HL-60/S4 treated with phorbol 12-myristate 13-acetate at 8.2 ng/mL for 4 days and 3 days (cell line): ENCODE measurements around the gene DENND1A.
"Not testable (repeated sequence)": the region's sequence is repeated elsewhere in the genome, so short reads cannot be mapped to it uniquely, and the experiment has no call there.

ENCODE experiments used
- in situ Hi-C: fragments of 300-500 bp; cut with MboI; formaldehyde crosslinking; loops from 2 replicates; pipeline ENCODE4 v1.15.0; 2022; ENCODE audit warnings: low sequenced_read_pairs

DENND1A gene

GRCh38 chr9:123636805-123637204 lies 293.1 kb downstream of the DENND1A start:
- in situ Hi-C loops, result not testable (repeated sequence)

DNA sequence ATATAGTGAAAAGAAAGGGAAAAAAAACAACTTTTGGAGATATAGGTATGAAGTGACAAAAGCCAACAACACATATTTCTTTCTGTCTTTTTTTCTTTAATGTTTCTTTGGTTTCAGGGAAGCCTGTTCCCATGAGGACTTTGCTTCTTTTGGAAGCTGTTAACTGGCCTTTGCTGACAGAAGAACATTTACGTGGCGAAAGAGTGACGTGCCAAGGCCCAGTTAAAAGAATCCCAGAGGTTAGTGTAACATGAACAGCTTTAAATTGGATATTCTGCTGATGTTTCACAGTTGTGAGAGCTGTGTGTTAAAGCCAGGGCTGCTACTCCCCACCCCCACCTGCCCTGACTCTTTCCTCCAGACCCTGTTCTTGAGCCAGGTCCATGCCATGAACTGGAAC lies 298.1 kb downstream of the DENND1A start:
- in situ Hi-C loops, result no loop called here

DNA sequence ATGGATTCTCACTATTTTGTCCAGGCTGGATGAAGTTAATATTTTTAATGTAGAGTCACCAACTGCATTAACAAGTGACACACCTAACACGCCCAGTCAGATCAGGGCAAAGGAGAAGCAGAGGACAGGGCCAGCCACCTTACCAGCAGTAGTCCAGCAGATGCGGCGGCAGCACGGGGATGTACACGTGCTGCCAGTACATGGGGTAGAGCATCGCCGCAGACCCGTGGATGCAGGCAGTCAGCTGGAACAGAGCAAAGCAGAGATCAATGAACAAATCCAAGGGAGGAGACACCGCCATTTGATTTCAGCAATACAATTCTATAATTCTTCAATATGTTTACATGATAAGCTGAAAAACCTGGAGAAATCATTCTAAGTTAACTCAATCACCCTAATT lies 299.7 kb downstream of the DENND1A start:
- in situ Hi-C loops, result no loop called here

- in situ Hi-C loops, result no loop called here
These were observed 300.4 kb downstream of the DENND1A start for GRCh38 chr9:123629531-123629930.

GRCh38 chr9:123622711-123623241 lies 307.1 kb downstream of the DENND1A start:
- in situ Hi-C loops, result no loop called here

GRCh38 chr9:123620239-123620638 lies 309.7 kb downstream of the DENND1A start:
- in situ Hi-C loops, result no loop called here

- in situ Hi-C loops, result no loop called here
These were observed 311.8 kb downstream of the DENND1A start for GRCh38 chr9:123617952-123618678.

DNA sequence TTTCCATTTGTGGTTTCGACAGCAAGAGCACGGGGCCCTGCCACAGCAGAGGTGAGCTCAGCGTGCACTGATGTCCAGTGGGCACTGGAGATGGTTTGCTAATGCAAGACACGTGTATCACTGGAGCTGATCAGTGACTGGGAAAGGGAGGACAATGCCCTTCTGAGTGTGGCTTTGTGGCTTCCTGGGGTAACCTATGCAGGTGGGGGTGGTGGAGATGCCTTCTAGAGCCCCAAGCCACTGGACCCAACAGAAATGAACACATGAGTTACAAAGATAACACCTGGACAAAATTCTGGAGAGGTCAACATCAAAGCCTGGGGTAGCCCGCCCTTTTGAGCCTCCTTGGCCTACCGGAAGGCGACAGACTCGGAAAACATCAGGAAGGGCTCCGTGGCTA lies 312.6 kb downstream of the DENND1A start:
- in situ Hi-C loops, result no loop called here

GRCh38 chr9:123616707-123617106 lies 313.2 kb downstream of the DENND1A start:
- in situ Hi-C loops, result no loop called here

GRCh38 chr9:123615381-123615780 lies 314.5 kb downstream of the DENND1A start:
- in situ Hi-C loops, result no loop called here

- in situ Hi-C loops, result no loop called here
These were observed 315.3 kb downstream of the DENND1A start for GRCh38 chr9:123614306-123615263.

- in situ Hi-C loops, result no loop called here
These were observed 318.7 kb downstream of the DENND1A start for GRCh38 chr9:123611226-123611625.

DNA sequence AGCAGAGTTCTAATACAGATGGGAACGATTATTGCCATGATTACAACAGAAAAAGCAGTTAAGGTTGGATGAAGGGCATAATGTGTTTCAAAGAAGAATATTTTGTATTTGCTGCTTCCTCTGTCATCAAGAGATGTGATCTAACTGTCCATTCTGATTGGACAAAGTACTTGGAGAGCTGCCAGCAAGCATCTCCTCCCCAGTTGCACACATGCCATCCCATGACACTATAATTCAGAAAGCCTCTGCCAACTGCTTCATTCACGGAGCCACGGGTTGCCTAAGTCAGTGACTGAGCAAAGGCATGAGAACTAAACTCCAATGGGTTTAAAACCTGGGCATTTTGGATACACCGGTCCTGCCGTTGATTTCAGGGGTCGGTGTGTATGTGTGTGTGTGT lies 320.1 kb downstream of the DENND1A start:
- in situ Hi-C loops, result no loop called here

- in situ Hi-C loops, result no loop called here
These were observed 321.8 kb downstream of the DENND1A start for GRCh38 chr9:123608104-123608503.

DNA sequence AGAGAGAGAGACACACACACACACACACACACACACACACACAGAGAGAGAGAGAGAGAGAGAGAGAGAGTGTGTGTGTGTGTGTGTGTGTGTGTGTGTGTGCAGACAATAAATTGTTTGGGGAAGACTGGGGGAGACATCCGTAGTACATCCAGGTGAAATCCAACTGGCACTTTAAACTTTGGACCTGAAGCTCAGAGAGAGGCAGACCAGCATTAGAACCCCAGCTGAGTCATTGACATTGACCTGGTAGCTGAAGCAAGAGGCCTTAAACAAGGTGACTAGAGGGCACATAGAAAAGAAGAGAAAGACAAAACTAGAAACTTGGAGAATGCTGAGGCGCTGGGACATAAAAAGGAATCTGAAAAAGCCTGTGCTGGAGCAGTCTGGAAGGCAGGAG lies 322.4 kb downstream of the DENND1A start:
- in situ Hi-C loops, result no loop called here

DNA sequence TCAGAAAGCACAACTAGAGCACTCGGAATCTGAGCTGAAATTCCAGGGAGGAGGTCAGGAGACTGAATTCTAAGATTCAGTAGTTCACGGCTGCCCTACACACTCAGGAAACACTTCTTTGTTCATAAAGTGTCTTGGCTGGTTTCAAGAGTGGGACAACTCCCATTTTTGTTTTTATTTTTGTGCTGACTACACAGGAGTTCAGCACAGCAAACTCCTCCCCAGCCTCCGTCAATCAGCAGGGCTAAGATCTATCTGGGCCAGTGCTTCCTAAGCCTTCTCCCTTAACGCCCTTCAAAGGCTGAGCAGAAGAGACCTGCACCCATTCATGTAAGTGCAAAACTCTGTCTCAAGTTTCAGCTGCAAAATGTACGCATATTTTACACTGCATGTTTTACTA lies 323.8 kb downstream of the DENND1A start:
- in situ Hi-C loops, result no loop called here

DNA sequence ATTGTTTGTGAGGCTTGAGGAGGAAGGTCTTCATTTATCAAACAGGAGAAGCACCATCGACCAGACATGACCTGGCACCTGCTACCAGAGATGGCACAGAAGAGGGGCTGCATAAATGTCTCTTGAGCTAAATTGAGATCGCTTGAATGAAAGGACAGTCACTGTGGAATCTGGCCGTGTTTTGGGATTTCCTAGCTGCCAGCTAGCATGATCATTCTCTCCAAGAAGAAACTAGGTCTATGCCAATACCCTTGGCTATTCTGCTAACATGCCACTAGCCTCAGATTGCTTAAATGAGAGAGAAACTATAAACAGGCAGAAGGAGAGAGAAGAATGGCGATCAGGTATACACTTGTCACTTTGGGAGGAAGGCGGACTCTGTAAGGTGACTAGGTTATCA lies 324.6 kb downstream of the DENND1A start:
- in situ Hi-C loops, result no loop called here

DNA sequence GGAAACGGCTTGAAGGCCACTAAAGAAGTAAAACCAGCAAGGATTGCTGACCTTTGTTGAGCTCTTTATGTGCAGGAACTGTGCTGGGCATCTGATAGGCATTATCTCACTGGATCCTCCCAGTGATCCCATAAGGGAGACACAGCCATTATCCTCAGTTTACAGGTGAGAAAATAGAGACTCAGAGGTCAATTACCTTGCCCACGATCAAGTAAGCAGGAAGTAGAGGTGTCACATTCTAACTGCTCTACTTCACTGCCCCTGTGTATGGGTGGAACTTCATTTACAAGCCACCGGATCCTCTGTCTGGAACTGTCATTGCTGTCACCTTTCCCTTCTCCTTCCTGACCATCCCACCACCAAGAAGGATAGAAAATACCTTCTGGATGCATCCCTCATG lies 325.1 kb downstream of the DENND1A start:
- in situ Hi-C loops, result no loop called here

DNA sequence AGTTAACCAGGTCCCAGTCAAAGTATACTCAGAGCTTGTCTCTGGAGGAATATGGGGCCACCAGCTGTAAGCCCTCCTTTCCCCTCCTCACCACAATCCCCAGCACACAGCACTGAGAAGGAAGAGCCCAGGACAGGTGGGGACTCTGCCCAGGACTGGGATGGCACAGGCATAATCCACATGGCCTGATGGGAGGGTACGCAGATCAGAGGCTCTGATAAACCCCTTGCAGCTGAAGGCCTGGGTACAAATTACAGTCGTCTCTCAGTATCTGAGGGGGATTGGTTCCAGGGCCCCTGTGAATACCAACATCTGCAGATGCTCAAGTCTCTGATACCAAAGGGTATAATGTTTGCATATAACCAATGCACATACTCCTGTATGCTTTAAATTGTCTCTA lies 328.1 kb downstream of the DENND1A start:
- in situ Hi-C loops, result no loop called here

DNA sequence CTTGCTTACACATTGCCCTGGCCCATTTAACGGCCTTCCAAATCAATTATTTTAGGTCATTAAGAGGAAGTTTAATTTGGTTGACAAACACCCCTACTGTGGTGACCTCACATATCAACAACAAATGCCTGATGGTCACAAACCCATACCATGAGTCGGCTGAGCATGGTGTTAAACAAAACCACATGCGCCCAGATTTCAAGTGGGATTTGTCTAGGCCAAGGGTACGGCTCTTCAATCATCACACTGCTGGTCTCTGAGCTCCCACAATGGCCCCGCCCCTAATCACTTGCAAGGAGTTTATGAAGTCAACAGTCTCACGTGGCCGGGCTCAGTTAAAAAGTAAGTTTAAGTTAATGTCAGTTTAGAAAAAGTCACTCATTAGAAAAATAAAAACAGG lies 330.1 kb downstream of the DENND1A start:
- in situ Hi-C loops, result no loop called here

GRCh38 chr9:123597876-123598556 lies 331.9 kb downstream of the DENND1A start:
- in situ Hi-C loops, result no loop called here
